ENCODE results near the gene LAMTOR3. TPM values are rescaled to one million over a fixed set of nuclear protein-coding genes. Genes with fewer than 3 reads are reported as not detected.

Gene LAMTOR3, protein sequence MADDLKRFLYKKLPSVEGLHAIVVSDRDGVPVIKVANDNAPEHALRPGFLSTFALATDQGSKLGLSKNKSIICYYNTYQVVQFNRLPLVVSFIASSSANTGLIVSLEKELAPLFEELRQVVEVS
- 34.1 TPM for total RNA-seq

DNA sequence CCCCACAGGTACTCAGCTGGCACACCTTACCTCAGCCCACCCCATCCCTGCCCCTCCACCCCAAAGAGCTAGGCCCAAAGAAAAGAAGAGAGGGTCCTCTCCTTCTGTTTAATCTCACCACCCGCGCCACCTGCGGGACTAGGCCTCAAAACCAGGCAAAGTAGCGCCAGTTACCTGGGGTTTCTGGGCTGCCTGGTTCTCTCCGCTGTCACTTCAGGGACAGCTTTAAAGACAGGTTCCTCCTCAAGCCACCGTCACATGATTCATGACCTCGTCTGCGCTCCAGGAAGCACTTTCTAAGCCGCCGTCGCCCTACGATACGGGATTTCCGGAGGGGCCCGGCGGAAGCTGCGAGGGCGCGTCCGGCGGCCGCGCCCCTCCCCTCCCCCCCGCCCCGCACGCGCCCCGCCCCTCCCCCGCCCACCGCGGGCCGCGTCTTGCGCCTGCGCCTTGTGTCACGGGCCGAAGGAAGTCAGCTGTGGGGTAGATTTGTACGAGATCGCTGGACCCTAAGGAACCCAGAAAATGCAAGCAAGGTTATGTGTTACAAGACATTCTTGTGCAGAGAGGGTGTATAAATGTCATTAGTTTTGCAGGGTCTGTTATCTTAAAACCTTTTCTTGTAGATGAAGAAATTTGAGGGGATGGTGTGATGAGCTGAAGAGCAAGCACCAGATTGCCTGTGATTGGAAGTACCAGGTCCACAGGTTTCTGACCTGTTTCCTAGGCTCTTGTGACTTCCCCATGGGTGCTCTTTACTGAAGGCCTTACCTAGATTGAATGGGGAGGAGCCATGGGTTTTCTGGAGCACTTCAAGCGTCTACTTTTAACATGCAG is at the start of gene LAMTOR3:
Gene LAMTOR3 (minus strand): TSS at position 267 of the 837 bp plus-strand sequence. CDS start 464 bp downstream, outside the sequence.
- intact Hi-C loops (cut with DNase I) = loop anchor here (10.0 kb wide), 1 partner anchor 50 kb away; the partner anchor contains the start of gene DNAJB14
- DNase-seq (ENCODE audit: low spot score) = peak; percentile 92
- peak; percentile 100 for ATAC-seq

DNA sequence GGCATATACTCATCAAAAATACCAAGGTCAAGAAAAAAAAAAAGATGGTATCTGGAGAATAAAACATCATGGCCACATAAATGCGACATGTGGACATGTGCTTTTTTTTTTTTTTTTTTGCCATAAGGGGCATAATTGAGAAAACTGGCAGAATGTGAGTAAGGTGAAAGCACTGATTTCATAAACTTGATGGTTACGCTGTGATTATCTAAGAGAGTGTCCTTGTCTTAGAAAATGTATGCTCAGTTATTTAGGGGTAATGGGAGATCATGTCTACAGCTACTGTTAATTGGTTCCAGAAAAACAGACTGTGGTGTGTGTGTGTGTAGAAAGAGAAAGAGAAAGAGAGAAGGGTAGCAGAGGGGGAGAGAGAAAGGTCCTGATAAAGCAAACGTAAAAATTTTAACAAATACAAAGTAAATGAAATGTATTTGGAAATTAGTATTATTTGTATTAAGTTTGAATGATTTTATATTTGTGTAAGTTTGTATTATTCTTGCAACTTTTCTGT is 44.1 kb upstream of the LAMTOR3 start:
- DNase-seq (ENCODE audit: low spot score) = no peak
- no peak for ATAC-seq
- intact Hi-C loops (cut with DNase I) = no loop called here

DNA sequence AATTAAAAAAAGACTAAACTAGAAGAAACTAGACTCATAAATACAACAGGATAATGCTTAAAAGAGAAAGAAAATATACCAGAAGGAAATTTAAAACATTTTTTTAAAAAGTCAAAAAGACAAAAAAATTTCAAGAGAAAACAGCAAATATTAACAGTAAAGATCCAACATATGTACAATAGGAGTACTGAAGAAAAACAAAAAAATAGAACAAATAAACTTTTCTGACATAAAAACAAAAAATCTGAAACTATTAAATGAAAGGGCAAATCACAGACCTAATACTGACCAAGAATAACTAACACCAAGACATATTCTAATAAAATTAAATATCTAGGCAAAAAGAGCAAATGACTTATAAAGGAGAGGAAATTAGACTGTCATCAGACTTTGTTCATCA is 40.7 kb upstream of the LAMTOR3 start:
- intact Hi-C loops (cut with DNase I) = no loop called here
- ATAC-seq = no peak
- DNase-seq (ENCODE audit: low spot score) = no peak

DNA sequence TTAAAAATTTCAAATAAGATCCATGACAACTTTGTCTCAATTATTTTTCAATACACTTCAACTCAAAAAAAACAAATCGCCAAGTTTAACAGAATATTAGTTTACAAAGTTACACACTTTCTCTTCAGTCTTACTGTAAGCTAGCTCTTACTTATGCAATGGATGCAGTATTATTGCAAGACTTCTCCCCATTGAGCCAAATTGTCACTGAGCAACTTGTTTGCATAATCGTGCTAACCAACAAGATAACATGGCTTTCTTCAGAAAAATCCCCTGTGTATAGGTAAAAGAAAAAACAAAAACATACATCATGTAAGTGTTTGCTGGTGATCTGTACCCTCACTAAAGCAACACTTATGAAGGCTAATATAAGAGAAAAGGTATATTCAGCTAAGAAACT is 33.3 kb upstream of the LAMTOR3 start:
- intact Hi-C loops (cut with DNase I) = no loop called here
- ATAC-seq = no peak
- no peak for DNase-seq (ENCODE audit: low spot score)

DNA sequence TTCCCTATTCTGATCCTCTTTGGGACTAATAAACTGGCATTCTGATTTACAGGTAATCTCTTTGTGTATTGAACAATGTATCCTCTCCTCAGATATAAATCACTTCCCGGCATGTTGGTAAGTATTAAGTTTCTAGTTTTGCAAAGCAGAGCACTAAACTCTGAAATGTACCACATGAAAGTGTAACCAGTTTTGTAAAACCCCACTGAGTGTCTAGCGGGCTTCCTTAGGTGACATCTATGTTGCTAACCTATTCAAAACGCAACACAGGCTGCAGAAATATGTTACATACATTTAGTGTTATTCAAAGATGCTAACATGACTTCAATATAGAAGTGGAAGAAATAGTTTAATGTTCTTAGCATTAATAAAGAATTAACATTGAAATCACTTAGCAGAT is 26.9 kb upstream of the LAMTOR3 start:
- DNase-seq (ENCODE audit: low spot score) (no peak), ATAC-seq (no peak)
- intact Hi-C loops (cut with DNase I) = no loop called here

DNA sequence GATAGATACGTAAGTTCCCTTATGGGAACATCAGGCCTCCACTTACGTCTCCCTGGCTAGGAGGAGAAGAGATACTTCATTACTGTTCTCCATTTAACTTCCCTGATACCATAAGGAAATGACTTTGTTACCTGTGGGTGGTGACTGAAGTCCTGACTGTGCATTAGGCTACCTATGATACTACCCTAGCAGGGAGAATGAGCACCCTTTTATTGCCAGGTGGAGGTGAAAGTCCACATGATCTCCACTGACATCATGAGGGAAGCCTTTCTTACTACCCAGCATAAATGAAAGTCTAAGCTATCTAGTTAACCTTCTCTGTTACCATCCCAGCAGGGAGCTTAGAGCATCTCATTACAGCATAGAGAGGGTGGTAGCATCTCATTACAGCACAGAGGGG is 24.4 kb upstream of the LAMTOR3 start:
- intact Hi-C loops (cut with DNase I) = no loop called here
- ATAC-seq (no peak), DNase-seq (ENCODE audit: low spot score) (no peak)

DNA sequence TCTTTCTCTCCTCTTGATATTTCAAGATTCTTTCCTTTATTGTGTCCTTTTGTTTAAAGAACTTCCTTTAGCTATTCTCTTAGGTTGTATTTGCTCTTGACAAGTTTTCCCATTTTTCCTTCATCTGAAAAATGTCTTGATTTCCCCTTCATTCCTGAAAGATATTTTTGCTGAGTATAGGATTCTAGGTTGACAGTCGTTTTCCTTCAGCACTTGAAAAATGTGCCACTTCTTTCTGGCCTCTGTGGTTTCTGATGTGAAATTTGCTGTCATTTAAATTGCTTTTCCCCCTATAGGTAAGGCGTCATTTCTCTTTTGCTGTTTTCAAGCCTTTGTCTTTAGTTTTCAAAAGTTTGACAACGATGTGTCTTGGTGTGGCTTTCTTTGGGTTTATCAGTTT is 23.3 kb upstream of the LAMTOR3 start:
- intact Hi-C loops (cut with DNase I) = no loop called here
- ATAC-seq (no peak), DNase-seq (ENCODE audit: low spot score) (no peak)

DNA sequence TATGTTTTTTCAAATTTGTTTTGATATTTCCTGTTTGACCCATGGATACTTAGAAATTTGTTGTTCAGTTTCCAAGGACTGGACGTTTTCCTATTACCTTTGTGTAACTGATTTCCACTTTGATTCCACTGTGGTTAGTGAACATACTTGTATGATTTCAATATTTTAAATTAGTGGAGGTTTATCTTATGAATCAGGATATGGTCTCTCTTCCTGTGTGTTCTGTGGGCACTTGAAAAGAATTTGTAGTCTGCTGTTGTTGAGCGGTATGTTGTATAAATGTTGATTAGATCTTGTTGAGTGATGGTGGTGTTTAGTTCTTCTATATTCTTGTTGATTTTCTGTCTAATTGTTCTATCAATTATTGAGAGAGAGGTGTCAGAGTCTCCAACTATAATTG is 21.2 kb upstream of the LAMTOR3 start:
- no peak for DNase-seq (ENCODE audit: low spot score)
- ATAC-seq = no peak
- intact Hi-C loops (cut with DNase I) = no loop called here

DNA sequence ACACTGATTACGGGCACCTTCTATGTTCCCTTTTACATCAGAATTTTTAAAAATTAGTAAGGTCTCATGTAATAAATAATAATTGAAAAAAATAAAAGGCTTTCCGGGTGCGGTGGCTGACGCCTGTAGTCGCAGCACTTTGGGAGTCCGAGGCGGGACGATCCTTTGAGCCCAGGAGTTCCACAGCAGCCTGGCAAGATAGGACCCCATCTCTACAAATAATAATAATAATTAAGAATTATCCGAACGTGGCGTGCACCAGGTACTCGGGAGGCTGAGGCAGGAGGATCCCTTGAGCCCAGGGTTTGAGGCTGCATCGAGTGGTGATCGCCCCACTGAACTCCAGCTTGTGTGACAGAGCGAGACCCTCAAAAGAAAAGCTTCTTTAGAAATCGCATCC is 771 bp upstream of the LAMTOR3 start:
- DNase-seq (ENCODE audit: low spot score) (no peak), ATAC-seq (no peak)
- intact Hi-C loops (cut with DNase I) = loop anchor here (10.0 kb wide), 1 partner anchor 50 kb away; the partner anchor contains the start of gene DNAJB14

DNA sequence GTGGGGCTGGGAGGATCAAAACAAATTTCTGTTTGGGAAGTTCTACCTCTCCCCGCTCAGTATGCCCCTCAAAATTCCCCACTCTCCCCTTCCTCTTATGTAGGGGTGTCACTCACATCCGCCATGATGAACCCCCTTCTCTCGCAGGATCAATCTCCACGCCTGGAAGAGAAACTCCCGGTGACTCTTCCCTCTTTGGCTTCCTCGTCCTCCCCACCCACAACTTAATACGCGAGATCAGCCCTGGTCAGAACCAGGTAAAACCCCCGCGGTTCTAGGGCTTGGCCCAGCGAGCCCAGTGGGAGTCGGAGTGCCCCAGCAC is 427 bp downstream of the LAMTOR3 start:
- no peak for ATAC-seq

DNA sequence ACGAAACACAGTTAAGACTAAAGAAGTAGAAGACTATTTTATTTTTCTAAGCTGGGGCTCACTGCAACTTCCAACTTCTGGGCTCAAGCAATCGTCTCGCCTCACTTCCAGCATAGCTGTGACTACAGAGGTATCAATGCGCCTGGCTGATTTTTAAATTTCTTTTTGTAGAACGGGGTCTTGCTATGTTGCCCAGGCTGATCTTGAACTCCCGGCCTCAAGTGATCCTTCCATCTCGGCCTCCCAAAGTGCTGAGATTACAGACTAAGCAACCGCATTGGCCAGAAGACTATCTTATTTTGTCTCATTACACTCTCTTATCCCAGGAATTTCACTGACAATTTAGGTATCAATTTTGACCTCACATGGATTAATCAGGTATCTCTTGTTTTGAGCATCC is 1.2 kb downstream of the LAMTOR3 start:
- DNase-seq (ENCODE audit: low spot score) (no peak), ATAC-seq (no peak)
- intact Hi-C loops (cut with DNase I) = loop anchor here (10.0 kb wide), 1 partner anchor 52 kb away; the partner anchor contains the start of gene DNAJB14

More for the DNA sequence above, 427 bp downstream of the LAMTOR3 start:
- no peak for DNase-seq (ENCODE audit: low spot score)
- intact Hi-C loops (cut with DNase I) = loop anchor here (10.0 kb wide), 1 partner anchor 51 kb away; the partner anchor contains the start of gene DNAJB14

DNA sequence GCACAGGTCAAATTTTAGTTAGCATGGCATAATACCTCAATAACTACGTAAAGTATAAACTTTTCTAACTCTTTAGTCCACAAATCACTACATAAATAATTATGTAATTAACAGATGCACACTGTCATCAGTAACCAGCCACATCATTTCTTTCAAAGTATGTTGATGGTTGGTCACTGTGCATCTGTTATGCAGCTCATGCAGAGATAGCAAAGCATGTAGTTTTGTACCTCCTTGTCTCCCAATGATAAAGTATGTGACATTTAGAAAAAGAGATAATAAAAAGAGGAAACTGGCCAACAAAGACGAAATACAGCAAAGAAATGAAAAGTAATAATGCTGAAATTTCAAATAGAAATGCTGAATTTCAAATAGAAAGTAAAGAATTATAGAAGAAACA is 2.9 kb downstream of the LAMTOR3 start:
- DNase-seq (ENCODE audit: low spot score) (no peak), ATAC-seq (no peak)
- intact Hi-C loops (cut with DNase I) = loop anchor here (10.0 kb wide), 1 partner anchor 53 kb away; the partner anchor contains the start of gene DNAJB14

DNA sequence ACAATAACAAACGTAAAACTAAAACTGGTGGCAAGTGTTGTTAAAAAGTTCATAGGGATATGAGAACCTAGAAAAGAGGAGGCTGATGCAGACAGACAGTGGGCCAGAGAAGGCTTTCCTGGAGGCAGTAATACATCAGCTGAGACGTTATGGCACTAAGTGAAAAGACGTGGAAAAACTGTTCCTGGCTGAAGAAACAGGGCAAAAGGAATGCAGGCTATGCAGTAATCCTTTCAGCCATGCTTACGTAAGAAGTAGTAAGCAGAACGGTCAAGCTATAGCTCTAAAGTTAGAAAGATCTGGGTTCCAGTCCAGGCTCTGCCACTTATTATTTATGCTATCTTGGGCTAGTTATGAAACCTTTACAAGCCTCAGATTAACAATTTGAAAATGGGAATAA is 6.4 kb downstream of the LAMTOR3 start:
- ATAC-seq (no peak), DNase-seq (ENCODE audit: low spot score) (no peak)
- intact Hi-C loops (cut with DNase I) = no loop called here

DNA sequence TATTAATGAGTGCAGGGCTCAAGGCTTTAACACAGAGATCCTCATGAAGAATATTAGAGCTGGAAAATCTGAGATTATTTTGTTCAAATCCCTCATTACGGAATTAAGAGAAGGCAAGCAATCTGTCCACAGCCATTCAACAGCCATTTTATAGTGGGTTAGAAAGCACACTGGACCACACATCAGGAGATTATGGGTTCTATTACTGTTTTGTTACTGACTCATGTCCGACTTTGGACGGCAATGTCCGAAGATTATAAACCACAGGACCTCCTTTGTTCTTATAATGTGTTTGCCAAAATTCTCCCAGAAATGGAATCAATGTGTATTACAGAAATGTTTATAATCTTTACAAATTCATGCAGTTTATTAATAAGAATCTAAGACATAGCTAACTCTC is 8.1 kb downstream of the LAMTOR3 start:
- ATAC-seq = no peak
- DNase-seq (ENCODE audit: low spot score) = no peak
- intact Hi-C loops (cut with DNase I) = no loop called here

DNA sequence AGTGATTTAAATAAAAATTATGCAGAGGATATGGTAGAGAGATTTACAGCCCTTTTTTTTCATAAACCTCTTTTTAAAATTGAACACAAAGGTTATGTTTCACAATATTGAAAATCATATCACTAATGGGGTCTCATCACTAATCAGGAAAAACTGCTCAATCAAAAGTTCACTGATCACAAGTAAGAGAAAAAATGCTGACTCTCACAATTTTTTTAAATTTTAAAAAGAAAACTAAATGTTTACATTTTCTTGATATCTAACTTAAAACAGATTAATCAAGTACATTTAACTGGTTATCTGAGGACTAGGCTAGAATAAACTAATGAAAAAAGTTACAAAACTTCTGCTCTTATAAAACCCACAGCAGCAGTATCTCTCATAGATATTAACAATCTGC is 8.5 kb downstream of the LAMTOR3 start:
- ATAC-seq (no peak), DNase-seq (ENCODE audit: low spot score) (no peak)
- intact Hi-C loops (cut with DNase I) = no loop called here

DNA sequence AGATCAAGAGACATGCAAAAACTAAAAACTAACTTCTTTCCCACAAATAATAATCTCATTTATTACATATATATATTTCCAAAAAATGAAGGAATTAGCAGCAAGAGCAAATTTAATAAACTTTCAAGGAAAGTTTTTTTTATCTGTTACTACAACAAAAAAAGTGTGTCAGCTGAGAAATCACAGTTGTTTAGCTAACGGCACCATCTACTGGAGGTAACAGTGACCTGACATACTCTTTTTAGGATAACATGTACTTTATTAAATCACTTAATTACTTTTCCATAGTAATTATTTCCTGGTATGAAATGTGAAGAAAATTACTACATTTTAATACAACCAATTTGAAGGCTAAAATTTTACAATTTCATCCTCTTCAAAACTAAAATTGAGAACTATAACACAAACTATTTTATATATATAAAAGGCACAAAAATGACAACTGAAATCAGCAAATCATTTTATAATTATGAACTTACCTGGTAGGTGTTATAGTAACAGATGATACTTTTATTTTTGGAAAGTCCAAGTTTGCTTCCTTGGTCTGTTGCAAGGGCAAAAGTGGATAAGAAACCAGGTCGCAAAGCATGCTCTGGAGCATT is 9.1 kb downstream of the LAMTOR3 start:
- ATAC-seq (no peak), DNase-seq (ENCODE audit: low spot score) (no peak)
- intact Hi-C loops (cut with DNase I) = no loop called here

DNA sequence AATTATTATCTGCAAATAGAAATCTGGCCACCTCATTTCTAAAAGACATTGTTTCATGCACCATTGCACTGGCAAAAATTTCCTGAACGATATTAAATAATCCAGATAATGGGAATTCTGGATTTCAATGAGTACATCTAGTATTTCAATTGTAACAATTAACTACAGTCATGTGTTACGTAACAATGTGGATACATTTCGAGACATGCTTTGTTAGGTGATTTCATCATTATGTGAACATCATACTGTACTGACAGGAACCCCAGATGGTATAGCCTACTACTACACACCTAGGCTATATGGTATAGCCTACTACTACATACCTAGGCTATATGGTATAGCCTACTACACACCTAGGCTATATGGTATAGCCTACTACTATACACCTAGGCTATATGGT is 14.8 kb downstream of the LAMTOR3 start:
- ATAC-seq = no peak
- DNase-seq (ENCODE audit: low spot score) = no peak
- intact Hi-C loops (cut with DNase I) = no loop called here

DNA sequence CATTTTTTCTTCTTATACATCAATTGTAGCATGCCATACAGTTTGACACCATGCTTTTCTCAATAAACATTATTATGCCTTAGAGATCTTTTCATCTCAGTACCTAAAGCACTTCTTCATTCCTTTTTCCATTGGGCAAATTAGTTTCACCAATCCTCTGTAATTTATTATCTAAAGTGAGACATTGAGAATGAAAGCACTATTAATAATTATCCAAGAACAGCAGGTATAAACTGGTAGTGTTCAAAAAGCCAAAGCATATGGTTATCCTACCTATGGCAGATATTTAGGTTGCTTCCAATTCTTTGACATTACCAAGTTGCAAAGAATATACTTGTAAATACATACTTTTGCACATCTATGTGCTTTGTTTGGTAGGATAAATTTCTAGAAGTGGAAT is 15.6 kb downstream of the LAMTOR3 start:
- intact Hi-C loops (cut with DNase I) = no loop called here
- ATAC-seq (no peak), DNase-seq (ENCODE audit: low spot score) (no peak)

DNA sequence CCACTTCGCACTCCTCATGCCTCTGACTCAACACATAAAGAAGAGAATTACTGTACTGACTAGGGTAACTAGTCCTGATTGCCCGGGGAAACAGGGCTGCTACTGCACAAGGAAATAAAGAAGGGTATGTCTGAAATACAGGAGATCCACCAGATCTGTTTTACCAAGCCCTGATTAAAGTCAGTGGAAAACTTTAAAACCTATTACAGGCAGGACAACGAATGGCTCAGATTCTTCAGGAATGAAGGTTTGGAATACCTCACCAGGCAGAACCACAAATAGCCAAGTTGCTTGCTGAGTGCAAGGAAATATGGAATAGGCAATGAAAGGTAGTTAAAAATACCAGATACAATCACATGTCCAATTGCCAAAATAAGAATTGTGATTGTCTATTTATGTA is 17.3 kb downstream of the LAMTOR3 start:
- intact Hi-C loops (cut with DNase I) = no loop called here

DNA sequence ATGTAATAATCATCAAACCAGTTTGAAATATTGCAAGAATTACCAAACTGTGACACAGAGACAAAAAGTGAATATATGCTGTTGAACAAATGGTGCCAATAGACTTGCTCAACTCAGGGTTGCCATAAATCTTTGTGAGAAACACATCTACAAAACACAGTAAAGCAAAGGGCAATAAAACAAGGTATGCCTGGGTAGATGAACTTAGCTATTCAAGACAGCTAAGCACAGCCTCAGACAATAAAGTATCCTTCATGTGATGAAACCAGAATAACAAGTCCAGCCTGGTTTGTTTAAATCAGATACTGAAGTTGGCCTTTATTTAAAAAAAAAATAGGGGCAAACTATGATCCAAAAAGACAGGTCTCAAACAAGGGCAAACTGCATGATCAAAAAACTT is 19.2 kb downstream of the LAMTOR3 start:
- ATAC-seq (no peak), DNase-seq (ENCODE audit: low spot score) (no peak)
- intact Hi-C loops (cut with DNase I) = no loop called here

More for the DNA sequence above, 17.3 kb downstream of the LAMTOR3 start:
- DNase-seq (ENCODE audit: low spot score) (no peak), ATAC-seq (no peak)

Data from sciatic nerve (tissue), 2 donors.